GM21526 (cell line): ENCODE data around the gene INO80.

Source experiments
- ATAC-seq: cut with Tn5 transposase; IDR thresholded peaks from one replicate; pipeline ENCODE4 v1.9.1; 2021; ENCODE audit warnings: moderate library complexity; ENCODE audit not compliant: unreplicated experiment, low FRiP score

INO80 gene

DNA sequence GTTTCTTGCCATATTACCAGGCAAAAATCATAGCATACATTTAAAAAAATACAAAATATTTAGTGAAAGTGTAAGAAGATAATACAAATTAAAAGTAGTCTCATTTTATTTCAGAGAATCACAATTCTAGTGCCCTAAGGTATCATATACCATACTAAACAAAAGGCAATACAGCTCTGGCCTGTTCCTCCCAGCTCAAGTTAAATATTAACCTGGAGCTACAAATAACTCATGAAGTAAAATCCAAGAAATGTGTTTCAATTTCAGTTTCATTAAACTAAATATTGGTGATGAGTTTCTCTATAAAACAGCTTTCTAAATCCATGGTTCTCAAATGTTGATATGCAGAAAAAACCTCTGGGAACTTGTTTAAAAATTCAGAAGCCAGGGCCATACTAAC is 67.7 kb downstream of the INO80 start:
- ATAC-seq = no peak

DNA sequence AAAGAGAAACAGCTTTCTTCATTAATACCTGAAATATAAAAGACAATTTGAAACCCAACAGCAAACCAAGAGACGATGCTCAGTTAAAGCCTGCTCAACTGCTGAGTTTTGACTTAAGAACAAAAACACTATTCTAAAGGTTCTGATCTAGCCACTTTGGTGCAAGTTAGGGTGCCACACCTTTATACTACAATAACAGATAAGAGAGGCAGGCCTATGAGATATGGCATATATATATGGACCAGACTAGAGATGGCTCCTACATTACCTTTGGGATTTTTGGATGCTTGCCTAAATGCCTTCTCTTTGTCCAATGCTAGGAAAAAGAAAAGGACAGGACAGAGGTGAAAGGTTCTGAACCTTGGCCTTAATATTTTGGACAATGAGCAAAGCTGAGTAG is 68.6 kb downstream of the INO80 start:
- no peak for ATAC-seq

DNA sequence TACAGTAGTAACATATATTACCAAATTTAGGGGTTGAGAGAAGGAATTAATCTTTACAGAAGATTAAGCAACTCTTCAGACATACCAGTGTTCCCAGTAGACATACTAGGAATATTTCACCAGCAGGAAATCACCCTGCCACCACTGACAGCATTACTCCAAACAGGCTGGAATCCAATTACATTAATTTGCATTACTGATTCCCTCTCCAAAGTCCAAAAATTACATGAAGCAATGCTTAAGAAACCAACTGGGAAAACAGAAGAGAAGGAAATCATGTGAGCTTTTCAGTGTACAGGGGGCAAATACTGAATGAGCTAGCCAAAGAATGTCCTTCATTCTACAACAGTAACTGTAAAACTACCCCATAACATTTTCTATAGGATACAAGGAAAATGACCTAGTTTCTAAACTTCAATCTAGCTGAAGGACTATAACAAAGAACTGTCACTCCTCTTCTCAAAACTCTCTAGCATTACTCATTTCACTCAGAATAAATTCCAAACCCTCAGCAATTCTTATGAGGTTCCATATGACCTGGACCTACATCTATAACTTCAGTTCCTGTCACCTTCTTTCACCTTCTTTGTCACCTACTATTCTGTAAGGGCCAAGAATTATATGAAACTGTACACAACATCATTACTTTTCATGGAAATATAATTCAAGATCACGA is 72.7 kb downstream of the INO80 start:
- no peak for ATAC-seq

DNA sequence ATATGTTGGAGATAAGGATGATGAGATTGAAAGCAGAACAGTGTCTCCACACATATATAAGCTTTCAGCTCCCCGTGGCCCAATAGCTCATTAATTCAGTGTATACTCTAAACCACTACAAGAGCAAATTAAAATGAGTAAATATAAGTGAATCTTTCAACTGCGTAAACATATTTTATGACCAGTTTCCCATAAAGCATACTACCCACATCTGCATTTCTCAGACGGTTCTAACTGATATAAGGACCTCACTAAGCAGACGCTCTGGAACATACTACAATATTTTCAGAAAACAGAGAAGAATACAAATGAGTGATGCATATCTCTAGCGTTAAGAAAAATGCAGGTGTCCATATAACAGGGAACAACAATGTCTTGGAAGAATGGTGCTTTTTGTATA is 73.2 kb downstream of the INO80 start:
- ATAC-seq = no peak

DNA sequence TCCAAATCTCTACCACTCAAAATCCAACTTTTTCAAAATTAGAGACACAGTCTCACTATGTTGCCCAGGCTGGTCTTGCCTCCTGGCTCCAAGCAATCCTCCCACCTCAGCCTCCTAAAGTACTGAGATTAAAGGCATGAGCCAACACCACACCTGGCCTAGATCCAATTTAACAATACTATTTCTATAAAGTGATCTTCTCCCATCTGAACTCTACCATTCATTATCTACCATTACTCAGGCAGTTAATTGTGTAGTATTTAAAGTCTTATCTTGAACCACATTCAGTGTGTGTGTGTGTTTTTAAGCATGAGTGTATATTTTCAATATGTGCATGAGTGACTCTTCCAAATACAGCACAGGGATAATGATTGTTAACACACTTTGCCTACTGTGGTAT is 77.0 kb downstream of the INO80 start:
- no peak for ATAC-seq

DNA sequence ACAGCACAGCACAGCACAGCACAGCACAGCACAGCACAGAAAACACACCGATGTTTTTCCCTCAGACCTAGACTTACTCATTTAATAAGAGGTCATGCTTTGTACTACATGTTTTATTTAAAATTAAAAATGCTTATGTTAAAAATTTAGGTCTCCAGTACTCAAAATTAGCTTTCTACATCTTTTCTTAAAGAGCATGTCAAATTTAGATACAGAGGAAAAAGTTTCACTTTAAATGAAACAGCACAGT is 84.1 kb downstream of the INO80 start:
- ATAC-seq = no peak

DNA sequence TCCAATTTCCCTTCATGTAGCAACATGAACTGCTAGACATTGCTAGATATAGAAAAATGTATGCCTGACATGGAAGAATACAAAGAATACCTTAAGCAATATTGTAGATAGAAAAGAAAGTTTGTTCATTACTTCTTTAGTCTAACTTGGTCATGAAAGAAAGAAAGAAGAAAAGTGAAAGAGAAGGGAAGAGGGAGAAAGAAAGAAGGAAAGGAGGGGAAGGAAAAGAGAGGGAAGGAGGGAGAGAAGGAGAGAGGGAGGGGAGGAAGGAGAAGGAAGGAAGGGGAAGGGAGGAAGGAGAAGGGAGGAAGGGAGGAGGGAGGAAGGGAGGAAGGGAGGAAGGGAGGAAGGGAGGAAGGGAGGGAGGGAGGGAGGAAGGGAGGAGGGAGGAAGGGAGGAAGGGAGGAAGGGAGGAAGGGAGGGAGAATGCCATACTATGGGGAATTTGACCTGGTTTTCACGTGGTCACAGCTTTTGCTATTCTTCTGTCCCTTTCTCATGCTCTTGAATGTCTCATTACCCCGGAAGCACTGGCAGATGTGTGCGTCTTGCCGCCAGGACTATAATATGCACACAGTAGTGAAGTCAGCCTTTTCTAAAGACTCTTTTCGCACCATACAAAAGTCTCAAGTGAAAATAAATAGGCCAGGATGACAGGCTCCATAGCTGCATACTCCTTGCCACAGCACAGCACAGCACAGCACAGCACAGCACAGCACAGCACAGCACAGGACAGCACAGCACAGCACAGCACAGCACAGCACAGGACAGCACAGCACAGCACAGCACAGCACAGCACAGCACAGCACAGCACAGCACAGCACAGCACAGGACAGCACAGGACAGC is 84.6 kb downstream of the INO80 start:
- no peak for ATAC-seq

DNA sequence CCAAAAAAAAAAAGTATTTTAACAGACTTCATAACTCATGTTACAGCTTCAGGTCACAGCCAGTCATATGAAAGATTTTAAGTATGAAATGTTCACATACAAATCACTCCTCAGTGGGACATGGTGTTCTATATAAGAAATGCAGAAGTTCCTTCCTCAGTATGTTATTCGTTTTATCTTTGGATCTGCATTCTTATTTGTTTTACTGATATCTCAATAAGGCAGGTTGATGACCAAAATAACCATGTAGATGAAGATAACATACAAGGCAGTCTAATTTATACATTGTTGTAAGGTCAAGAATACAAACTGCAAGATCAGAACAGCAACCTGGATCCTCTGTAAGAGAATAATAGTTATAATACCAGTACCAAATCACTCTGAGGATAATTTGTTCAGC is 87.2 kb downstream of the INO80 start:
- no peak for ATAC-seq

DNA sequence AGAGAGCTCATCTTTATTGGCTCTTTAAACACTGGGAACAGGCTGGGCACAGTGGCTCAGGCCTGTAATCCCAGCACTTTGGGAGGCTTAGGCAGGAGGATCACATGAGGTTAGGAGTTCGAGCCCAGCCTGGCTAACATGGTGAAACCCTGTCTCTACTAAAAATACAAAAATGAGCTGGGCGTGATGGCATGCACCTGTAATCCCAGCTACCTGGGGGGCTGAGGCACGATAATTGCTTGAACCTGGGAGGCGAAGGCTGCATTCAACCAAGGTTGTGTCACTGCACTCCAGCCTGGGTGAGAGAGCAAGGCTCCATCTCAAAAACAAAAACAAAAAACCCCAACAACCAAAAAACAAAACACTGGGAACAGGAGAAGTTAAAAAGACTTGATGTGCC is 90.7 kb downstream of the INO80 start:
- ATAC-seq = no peak

DNA sequence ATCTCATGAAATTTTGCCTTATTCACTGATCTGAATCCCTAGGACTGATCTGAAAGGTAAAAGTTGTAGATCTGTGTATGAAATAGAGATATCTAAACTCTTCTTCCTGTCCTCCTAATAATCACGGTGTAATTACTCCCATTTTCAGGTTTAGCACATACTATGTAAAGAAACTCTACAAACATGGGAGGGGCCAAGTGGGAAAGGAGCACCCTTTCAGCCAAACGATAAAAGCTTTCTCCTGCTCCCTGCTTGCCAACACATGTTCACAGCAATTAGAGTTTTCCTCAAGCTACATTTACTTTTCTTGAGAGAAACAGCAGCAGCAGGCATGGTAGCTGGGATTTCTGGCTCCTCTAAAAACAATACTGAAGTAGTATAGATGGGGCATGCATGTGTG is 91.2 kb downstream of the INO80 start:
- no peak for ATAC-seq

DNA sequence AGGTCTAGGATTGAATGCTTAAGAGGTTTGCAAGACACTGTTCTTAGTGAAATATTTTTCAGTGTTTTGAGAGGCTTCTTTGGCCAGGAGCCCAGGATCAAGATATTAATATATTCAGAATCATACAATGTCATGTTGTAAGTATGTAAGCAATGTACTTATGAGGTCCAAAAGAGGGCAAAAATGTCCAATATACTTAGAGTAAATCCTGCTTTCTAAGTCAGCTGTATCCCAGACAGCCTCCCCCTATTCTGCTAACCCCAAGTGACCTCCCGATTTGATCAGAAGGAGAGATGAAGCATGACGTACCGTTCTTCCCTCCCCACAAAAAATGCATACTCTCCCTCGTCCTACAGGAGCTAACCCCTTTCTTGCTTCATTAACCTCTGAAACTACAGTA is 91.9 kb downstream of the INO80 start:
- no peak for ATAC-seq

DNA sequence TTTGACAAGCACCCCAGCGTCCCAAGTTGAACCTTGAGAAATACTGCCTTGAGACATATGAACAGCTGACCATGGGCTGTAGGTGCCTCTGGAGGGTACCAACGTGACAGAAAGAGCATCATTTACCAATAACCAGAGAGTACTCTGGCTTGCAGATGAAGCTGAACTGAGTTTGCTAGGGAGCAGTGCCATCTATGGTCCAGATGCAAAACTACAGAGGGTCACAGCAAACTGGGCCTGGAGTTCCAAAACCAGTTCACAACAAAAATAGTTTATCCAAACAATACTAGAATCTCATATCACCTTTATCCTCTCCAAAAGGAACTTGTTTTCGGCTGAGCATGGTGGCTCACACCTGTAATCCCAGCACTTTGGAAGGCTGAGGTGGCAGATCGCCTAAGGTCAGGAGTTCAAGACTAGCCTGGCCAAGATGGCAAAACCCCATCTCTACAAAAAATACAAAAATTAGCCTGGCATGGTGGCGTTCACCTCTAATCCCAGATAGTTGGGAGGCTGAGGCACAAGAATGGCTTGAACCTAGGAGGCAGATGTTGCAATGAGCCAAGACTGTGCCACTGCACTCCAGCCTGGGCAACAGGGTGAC is 93.5 kb downstream of the INO80 start:
- no peak for ATAC-seq

DNA sequence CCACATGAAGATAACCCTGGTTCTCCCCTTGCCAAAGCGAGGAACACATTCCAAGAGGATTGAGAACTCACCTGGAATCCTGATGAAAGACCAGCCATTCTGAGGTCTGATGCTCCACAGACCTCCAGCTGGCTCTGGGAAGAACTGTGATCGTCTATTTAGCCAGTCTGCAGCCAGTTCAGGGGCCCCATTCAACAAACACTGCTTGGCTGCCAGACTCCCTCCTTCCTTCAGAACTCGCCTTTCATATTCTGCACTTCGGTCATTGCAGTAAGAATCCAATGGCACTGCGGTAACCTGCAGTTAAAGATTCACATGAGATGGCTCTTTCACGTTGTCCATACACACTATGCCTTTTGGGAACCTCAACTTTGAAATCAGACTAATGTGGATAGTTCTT is 95.3 kb downstream of the INO80 start:
- ATAC-seq = no peak

DNA sequence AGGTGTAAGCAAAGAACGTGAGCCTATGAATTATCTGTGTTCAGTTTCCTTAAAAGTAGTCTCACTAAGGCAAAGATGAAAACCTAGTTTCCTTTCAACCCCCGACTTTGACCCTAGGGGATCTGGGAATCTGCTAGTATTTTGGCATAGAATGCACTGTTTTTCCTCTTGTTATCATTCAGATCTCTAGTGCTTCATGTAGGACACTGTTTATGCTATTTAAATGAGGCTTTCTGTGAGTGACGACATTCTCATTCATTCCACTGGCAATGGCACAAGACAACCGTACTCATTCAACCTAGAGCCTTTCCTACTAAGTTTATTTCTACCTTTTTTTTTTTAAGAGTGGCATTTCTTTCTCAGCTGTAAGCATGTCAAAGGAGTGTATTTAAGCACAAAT is 95.8 kb downstream of the INO80 start:
- no peak for ATAC-seq

DNA sequence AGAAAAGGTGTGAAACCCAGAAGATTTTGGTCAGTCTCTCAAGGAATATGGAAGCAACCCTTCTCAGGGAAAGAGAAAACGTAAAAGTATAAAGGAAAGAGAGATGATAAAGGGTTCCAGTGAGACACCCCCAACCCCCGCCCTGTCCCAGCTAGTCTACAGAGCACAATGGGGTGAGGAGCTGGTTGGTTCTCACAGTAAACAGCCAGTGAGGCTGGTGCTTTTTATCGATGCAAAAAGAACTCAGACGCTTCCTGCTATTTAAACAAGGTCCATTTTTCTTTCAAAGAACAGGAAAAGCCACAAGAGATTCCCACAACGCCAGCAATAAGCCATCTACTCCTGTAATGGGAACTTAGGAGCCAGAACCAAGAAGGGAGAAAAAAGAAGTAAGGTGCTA is 96.9 kb downstream of the INO80 start:
- no peak for ATAC-seq

DNA sequence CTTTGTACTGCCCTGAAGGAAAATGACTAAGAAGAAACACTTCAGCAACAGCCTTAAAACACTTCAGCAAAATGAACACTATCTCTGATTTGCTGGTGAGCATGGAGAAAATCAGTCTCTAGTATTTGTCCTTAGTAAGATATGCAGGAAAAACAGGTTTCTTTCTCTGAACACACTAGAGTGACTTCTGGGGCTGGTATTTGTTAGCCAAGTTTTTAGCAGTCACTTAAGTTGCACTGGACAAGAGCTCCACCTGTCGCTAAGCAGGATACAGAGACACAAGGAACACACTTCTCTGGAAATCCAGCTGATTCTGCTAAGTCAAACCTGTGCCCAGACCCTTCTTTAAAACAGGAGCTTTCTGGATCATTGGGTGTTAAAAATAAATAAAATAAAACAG is 97.5 kb downstream of the INO80 start:
- no peak for ATAC-seq

DNA sequence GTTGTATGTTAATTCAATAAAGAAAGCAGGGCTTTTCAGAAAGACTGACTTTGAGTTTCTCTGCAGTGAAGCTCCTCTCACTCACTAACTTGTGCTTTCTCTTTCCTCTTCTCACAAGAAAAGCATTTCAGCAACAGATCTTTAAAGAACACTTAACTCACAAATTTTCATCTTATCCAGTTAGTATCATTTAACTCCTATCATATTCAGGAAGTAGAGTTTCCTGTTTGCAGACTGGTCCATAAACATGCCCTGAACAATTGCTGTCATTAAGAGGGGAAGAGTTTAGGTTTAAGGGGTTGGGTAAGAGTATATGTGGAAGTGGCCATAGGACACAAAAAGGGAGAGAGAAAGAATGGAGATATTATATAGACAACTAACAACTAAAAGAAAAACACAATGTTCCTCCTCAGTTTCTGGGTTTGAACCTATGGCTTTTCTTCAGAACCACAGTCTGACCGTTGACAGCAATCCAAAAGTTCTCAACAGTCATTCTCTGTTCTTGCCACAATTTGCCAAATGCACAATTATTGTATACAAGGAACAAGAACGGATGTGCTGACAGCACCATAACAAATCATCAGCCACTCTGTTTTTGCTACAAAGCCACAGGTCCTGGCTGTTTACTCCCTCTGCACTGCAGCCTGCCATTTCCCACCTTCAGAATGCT is 98.9 kb downstream of the INO80 start:
- ATAC-seq = no peak

DNA sequence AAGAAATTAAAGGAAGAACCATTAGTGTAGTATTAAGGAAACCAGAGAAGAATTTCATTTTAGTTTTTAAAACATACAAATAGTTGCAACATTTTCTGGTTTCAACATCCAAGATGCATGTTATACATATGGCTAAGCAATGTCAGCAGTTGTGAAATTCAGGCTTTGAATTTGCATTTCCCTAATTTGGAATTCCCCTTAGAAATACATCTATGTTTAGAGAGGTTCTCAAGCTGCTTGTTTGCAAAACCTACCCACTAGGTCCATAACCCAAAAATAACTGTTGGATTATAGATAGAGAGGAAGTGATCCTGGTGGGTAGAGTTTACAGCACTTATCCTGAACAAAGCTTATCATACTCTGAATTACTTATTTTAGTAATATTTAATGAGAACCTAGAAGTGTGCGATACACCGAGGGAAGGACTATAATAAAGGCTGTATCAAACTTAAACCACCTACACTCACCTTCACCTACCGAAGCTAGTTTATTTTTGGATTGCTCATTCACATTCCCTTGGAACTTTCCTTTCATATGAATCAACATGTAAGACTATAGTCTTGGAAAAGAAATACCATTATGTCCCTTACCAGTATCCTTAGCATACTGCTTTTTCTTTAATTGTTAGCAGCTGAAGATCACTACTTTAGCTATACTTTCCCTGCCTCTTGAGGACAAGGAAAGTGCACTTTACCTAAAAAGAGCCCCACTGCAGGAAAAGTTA is 102.2 kb downstream of the INO80 start:
- ATAC-seq = no peak

DNA sequence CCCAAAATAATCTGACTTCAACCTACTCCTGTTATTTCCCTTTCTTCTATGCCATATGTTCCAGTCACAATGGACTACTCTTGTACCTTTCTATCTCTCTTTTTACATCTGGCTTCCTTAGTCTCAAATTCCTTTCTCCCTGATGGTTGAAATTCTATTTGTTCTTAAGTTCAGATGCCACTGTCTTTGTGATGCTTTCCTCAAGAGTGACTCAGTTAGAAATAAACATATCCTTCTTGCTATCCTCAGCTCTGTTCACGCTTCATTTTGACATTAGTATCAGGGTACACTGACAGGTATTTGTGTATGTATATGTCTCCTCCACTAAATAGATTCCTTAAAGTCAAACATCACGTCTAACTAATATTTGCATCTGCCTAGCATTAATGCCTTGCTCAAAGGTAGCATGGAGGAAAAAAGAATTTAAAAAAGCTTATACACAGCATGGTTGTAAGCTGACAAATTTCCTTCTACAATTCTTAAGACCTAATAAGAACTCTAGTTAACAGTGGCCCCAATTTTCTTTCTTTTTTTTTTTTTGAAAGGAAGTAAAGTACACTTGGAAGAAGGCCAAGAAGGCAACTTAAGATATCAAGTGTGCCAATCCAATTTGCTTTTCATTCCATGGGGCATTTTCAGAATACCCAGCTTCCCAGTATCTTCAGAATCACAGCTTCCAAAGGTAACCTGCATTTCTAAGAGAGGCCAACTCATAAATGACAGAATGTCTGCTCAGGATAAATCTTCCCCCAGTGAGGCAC is 104.8 kb downstream of the INO80 start:
- ATAC-seq = no peak

DNA sequence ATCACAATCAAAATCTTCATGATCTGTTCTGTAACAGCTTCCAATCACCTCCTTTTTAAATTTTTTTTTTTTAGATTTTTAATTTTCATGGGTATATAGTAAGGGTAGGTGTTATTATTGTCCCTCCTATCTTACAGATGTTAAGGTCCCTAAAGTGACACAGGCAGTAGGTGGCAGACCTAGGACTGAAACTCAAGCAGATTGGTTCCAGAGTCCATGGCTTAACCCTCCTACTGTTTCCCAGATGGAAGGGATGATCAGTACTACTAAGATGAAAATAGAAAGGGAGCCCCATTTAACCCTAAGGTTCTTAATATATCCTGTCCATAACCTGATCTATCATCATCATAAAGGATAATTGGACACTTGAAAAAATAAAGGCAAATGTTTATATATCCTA is 105.7 kb downstream of the INO80 start:
- no peak for ATAC-seq
